GM12874 (cell line): Measurements from ENCODE around the gene LMBR1.

Experiments used
- CTCF ChIP-seq: IDR thresholded peaks from 2 replicates; pipeline ENCODE4 v1.5.1; 2011; ENCODE audit warnings: low read depth, mild to moderate bottlenecking, control low read depth, low read length, moderate library complexity; ENCODE audit not compliant: insufficient read depth

The LMBR1 gene

GRCh38 chr7:156929789-156930539 lies 37.0 kb upstream of the LMBR1 start:
- no peak for TF ChIP-seq CTCF

GRCh38 chr7:156928406-156928747 lies 35.4 kb upstream of the LMBR1 start:
- TF ChIP-seq CTCF: no peak

DNA sequence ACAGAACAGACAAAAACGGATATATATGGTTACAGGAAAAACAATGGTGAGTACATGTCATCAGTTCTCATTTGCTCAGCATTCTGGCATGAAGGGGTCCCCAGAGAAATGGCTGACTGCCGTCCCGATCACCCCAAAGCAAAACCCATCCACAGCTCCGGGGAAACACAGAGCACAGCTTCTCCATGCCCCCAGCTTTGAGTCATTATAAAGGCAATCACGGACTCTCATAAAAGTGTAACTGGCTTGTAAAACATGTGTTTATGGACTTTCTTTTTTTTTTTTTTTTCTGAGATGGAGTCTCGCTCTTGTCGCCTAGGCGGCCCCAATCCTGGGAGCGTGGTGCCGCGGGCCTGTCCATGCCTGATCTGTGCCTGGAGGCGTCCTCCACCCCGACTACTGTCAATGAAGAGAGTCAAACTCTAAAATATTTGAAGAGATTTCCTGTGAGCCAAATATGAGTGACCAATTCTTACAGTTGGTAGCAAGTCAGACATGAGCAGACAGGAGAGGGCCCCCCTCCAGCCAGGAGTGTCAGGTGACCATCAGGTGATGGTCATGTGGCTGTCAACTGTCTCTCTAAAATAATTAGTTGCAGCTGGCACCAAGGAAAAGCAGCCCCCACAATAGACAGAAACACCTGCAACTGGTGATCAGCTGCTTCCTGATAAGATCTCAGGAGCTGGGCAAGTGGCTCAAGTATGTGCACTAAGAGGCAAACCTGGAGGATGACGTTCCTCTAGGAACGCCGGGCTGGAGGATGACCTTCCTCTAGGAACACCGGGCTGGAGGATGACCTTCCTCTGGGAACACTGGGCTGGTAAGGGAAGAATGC lies 34.8 kb upstream of the LMBR1 start:
- TF ChIP-seq CTCF: no peak

GRCh38 chr7:156920076-156920475 lies 27.1 kb upstream of the LMBR1 start:
- TF ChIP-seq CTCF: no peak

DNA sequence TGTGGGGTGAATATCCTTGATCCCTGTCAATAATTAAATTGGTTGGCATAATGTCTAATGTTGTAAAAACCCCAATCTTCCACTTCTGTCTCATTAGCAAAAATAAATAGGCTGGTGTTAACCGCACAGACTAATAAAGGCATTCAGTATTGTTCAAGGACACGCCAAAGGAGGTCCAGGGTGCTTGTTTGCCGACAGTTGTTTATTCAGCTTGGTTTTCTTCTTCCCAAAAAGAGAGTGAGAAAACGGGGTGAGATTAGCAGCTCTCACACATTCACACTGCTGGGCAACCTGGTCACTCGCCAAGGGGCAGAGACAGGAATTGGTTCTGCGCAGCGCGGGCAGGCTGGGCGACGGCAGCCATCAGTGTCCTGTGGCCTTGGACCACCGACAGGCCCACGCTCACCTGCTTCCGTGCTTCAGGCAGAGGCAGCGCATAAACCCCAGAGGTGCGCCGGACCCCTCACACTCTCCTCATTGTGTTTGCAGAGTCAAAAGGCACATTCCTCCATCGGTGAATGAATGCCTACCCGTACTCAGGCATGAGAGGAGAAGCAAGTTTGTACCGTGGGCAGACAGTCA lies 26.2 kb upstream of the LMBR1 start:
- TF ChIP-seq CTCF: no peak

- TF ChIP-seq CTCF: no peak
Measured at GRCh38 chr7:156918635-156919034, 25.7 kb upstream of the LMBR1 start.

- no peak for TF ChIP-seq CTCF
Measured at GRCh38 chr7:156907656-156908055, 14.7 kb upstream of the LMBR1 start.
